Measurements from ENCODE around the gene LMO4.
A peak's percentile ranks its signal among the peaks of the same experiment; 100 is the strongest.

GRCh38 chr1:87292684-87293493 lies 35.8 kb upstream of the LMO4 start:
- TF ChIP-seq CTCF (IDR thresholded peaks at IDR 0.05; ENCODE audit: insufficient read depth, low read length, poor library complexity, severe bottlenecking), result peak; percentile 81
- TF ChIP-seq EZH2phosphoT487 (conservative IDR thresholded peaks at IDR 0.05; ENCODE audit: low read length), result no peak
